ENCODE results near the gene KLHL5. TPM values are rescaled to one million over a fixed set of nuclear protein-coding genes. Genes with fewer than 3 reads are reported as not detected.

The KLHL5 gene
- polyA plus RNA-seq, 2 of the 4 experiments (the other 2 are of a cell fraction): 62.4 to 108 TPM

DNA sequence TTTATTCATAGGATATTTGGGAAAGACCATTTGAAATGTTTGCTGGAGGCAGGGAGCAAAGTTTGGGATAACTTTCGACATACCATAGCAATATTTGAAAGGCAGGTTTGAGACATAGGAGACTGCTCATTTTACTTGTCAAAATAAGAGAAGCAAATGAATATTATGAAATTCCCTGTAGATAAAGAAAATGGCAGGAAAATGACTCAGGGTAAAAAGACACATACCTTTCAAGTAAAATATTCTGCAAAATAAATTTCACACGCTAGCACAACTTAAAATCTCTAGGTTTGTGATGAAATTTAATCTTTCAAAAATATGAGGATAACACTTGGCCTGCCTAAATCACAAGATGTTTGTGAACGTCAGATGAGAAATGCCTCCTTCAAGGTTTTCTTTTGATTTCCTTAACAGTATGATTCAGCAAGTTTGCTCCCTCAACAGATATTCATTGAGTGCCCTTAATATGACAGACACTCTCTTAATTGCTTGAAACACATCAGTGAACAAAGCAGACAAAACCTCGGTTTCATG lies 36.4 kb upstream of the KLHL5 start:
- TF ChIP-seq MAFK (IDR thresholded peaks at IDR 0.05; ENCODE audit: partially characterized antibody) (peak; percentile 89), PHF8 (IDR thresholded peaks at IDR 0.05; ENCODE audit: borderline replicate concordance, low read depth) (no peak), CEBPB (IDR thresholded peaks at IDR 0.05) (no peak; a peak in 1 of 4 replicates), NPAS2 (CRISPR knock-in tag; IDR thresholded peaks at IDR 0.05; ENCODE audit: borderline replicate concordance) (no peak), CBX8 (IDR thresholded peaks at IDR 0.05) (no peak), NFE2L2 (conservative IDR thresholded peaks at IDR 0.05; ENCODE audit: low read length) (peak; percentile 53; the same call in 1 of the 2 replicates), EHMT2 (IDR thresholded peaks at IDR 0.05; ENCODE audit: low read depth) (no peak), KDM5A (IDR thresholded peaks at IDR 0.05) (no peak), FOSB (CRISPR knock-in tag; IDR thresholded peaks at IDR 0.05) (no peak), RNF2 (IDR thresholded peaks at IDR 0.05; ENCODE audit: borderline replicate concordance, low read depth) (no peak), TFCP2L1 (CRISPR knock-in tag; IDR thresholded peaks at IDR 0.05) (no peak), CHD2 (IDR thresholded peaks at IDR 0.05; ENCODE audit: low read length, partially characterized antibody) (no peak)
- TF ChIP-seq, protein P1, sequence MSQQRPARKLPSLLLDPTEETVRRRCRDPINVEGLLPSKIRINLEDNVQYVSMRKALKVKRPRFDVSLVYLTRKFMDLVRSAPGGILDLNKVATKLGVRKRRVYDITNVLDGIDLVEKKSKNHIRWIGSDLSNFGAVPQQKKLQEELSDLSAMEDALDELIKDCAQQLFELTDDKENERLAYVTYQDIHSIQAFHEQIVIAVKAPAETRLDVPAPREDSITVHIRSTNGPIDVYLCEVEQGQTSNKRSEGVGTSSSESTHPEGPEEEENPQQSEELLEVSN (IDR thresholded peaks at IDR 0.05; ENCODE audit: borderline replicate concordance, low read depth): no peak
- peak overlapping the region; percentile 86 to 87 for H3K27ac ChIP-seq
- CTCF ChIA-PET: interaction anchor here (1.3 kb wide), 1 partner anchor 65 kb away, joined by 3 read pairs; no protein-coding TSS in a partner anchor
- POLR2A ChIA-PET: interaction anchor here (1.0 kb wide), 1 partner anchor 18 kb away, joined by 6 read pairs; no protein-coding TSS in a partner anchor
- peaks cover 33% of the 10 kb centered on the region; the same call in 2 of the 3 replicates for H3K4me1 ChIP-seq
- H3K9me3 ChIP-seq: no peaks in the 10 kb centered on the region
- peak in 1 of 2 experiments; percentile 57 for DNase-seq (ENCODE audit: low read depth in 1 of 2, low spot score in 1 of 2)
- no peak for FAIRE-seq
- peak overlapping the region; percentile 87 for H3K4me2 ChIP-seq
- H3K4me3 ChIP-seq: no peak overlapping the region
- peak; percentile 27 to 62; a peak in 3 of 6 replicates for ATAC-seq
- WGBS (ENCODE audit: missing lambda C conversion rate): 2% methylated on average over 4 of the region's 4 CpGs

- Histone ChIP-seq H3K4me3 (no peak overlapping the region), H3K4me2 (peak overlapping the region; percentile 87), H3K27ac (peak overlapping the region; percentile 86 to 87), H3K4me1 (peaks cover 33% of the 10 kb centered on the region; the same call in 2 of the 3 replicates), H3K9me3 (no peaks in the 10 kb centered on the region)
- ChIA-PET POLR2A (no interaction called here), CTCF (interaction anchor here (1.3 kb wide), 1 partner anchor 66 kb away, joined by 3 read pairs; no protein-coding TSS in a partner anchor)
- no peak for DNase-seq (ENCODE audit: low read depth in 1 of 2, low spot score in 1 of 2)
- no peak for ATAC-seq
- TF ChIP-seq ZSCAN20 (CRISPR knock-in tag; IDR thresholded peaks at IDR 0.05) (no peak), POLR2AphosphoS2 (conservative IDR thresholded peaks at IDR 0.05; ENCODE audit: low read length) (no peak), HOXB13 (CRISPR knock-in tag; IDR thresholded peaks at IDR 0.05; ENCODE audit: low read depth) (no peak), HDAC2 (IDR thresholded peaks at IDR 0.05) (no peak)
- FAIRE-seq: no peak
Observed at GRCh38 chr4:39026096-39026495, 35.9 kb upstream of the KLHL5 start.

DNA sequence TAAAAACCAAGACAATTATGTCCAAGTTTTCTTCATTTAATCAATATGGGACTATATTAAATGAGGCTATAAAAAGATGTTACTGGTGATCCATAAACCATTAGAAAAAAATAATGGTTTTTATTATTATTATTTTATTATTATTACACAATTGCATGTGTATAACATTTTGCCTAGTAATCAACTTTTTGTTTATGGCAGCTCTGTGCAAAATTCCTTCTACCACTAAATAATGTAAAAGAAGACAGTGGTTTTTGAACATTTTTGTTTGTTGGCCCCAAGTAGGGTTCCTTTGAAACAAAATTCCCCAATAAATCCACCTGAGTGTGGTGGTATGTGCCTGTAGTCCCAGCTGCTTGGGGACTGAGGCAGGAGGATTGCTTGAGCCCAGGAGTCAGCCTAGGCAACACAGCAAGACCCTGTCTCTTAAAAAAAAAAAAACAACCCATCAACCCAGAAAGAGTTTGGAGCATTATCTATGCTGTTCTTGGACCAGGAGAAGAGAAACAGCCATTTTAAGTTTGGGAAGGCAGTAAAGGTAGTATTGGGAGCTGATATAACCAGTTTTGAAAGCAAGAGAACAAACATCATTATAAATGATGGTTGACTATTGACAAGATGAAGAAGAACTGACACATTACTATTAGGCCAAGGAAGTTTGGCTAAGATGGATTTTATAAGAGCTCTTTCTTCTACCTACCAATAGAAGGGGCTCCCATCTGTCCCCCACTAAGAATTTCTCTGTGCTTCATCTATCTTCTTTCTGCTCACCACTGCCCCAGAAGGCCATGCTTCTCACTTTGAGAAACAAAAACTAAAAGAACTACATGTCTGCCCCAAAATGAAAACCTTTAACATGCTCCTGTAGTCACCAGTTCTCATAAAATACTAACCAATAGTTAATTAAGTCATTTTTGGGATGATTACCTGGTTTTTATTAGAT lies 32.0 kb upstream of the KLHL5 start:
- FAIRE-seq: no peak
- DNase-seq (ENCODE audit: low read depth in 1 of 2, low spot score in 1 of 2): peak in 1 of 2 experiments; percentile 30
- peak overlapping the region; percentile 94 for H3K4me2 ChIP-seq
- CTCF ChIA-PET: interaction anchor here (0.6 to 1.4 kb wide), 5 partner anchors 14 to 127 kb away, joined by 3 to 5 read pairs (median 3); no protein-coding TSS in a partner anchor
- peaks cover 50% of the 10 kb centered on the region for H3K4me1 ChIP-seq
- ATAC-seq: peak; percentile 57 to 59; a peak in 3 of 6 replicates
- peak overlapping the region; percentile 84 to 87 for H3K27ac ChIP-seq
- no peaks in the 10 kb centered on the region for H3K9me3 ChIP-seq
- POLR2A ChIA-PET: interaction anchor here (0.6 to 5.1 kb wide), 3 partner anchors 13 to 491 kb away, joined by 4 to 55 read pairs (median 8); no protein-coding TSS in a partner anchor
- H3K4me3 ChIP-seq: peak overlapping the region; percentile 40
- TF ChIP-seq GATA3 (IDR thresholded peaks at IDR 0.05; ENCODE audit: borderline replicate concordance) (no peak), RAD21 (conservative IDR thresholded peaks at IDR 0.05 in 1 of 2, IDR thresholded peaks at IDR 0.05 in 1 of 2) (no peak), KDM5A (IDR thresholded peaks at IDR 0.05) (no peak), EHMT2 (IDR thresholded peaks at IDR 0.05; ENCODE audit: low read depth) (no peak), FOSL2 (IDR thresholded peaks at IDR 0.05) (no peak), FOSL2 (CRISPR knock-in tag; IDR thresholded peaks at IDR 0.05) (no peak), JUNB (IDR thresholded peaks at IDR 0.05) (no peak), MAFK (IDR thresholded peaks at IDR 0.05; ENCODE audit: partially characterized antibody) (peak; percentile 63), NPAS2 (CRISPR knock-in tag; IDR thresholded peaks at IDR 0.05; ENCODE audit: borderline replicate concordance) (no peak), REST (IDR thresholded peaks at IDR 0.05) (no peak)

Measured in A549 (cell line).